Kidney capillary endothelial cell (primary cell): ENCODE measurements around the gene DCBLD1.

Experiments
- DNase-seq: peaks from one replicate; pipeline ENCODE4 v3.0.0-alpha.2; 2018; ENCODE audit warnings: low spot score

Gene DCBLD1

GRCh38 chr6:117531346-117531745 is 48.9 kb downstream of the DCBLD1 start:
- no peak for DNase-seq

- no peak for DNase-seq
Observed at GRCh38 chr6:117531809-117532725, 49.6 kb downstream of the DCBLD1 start.

GRCh38 chr6:117533775-117534174 is 51.3 kb downstream of the DCBLD1 start:
- DNase-seq = no peak

GRCh38 chr6:117534974-117535373 is 52.5 kb downstream of the DCBLD1 start:
- DNase-seq = peak; percentile 32

- no peak for DNase-seq
Observed at GRCh38 chr6:117536317-117536716, 53.8 kb downstream of the DCBLD1 start.

GRCh38 chr6:117538615-117539014 is 56.1 kb downstream of the DCBLD1 start:
- DNase-seq = no peak

- DNase-seq = no peak
Observed at GRCh38 chr6:117540670-117541069, 58.2 kb downstream of the DCBLD1 start.

GRCh38 chr6:117542493-117542892 is 60.0 kb downstream of the DCBLD1 start:
- no peak for DNase-seq

GRCh38 chr6:117544716-117545115 is 62.2 kb downstream of the DCBLD1 start:
- DNase-seq = no peak

GRCh38 chr6:117545161-117545595 is 62.7 kb downstream of the DCBLD1 start:
- DNase-seq = no peak

GRCh38 chr6:117546674-117547073 is 64.2 kb downstream of the DCBLD1 start:
- no peak for DNase-seq

- DNase-seq = no peak
Observed at GRCh38 chr6:117547688-117548621, 65.5 kb downstream of the DCBLD1 start.

- peak; percentile 89 for DNase-seq
Observed at GRCh38 chr6:117548797-117549301, 66.4 kb downstream of the DCBLD1 start.

GRCh38 chr6:117549611-117550010 is 67.1 kb downstream of the DCBLD1 start:
- DNase-seq = no peak

- DNase-seq = no peak
Observed at GRCh38 chr6:117550078-117550600, 67.7 kb downstream of the DCBLD1 start.

GRCh38 chr6:117550618-117551242 is 68.3 kb downstream of the DCBLD1 start:
- DNase-seq = no peak

GRCh38 chr6:117552618-117553017 is 70.1 kb downstream of the DCBLD1 start:
- DNase-seq = no peak

GRCh38 chr6:117553142-117553541 is 70.7 kb downstream of the DCBLD1 start:
- no peak for DNase-seq

GRCh38 chr6:117555262-117555849 is 72.9 kb downstream of the DCBLD1 start:
- DNase-seq = no peak

GRCh38 chr6:117555882-117556498 is 73.5 kb downstream of the DCBLD1 start:
- DNase-seq = peak; percentile 55

GRCh38 chr6:117557951-117558350 is 75.5 kb downstream of the DCBLD1 start:
- no peak for DNase-seq
